ENCODE results near the gene C21orf91. TPM values are rescaled to one million over a fixed set of nuclear protein-coding genes. Genes with fewer than 3 reads are reported as not detected.
"Not testable (repeated sequence)": the region's sequence is repeated elsewhere in the genome, so short reads cannot be mapped to it uniquely, and the experiment has no call there.

Gene C21orf91
- total RNA-seq, 6 experiments from 2014 or later: 3.2 to 6.3 (median 4.3) TPM

DNA sequence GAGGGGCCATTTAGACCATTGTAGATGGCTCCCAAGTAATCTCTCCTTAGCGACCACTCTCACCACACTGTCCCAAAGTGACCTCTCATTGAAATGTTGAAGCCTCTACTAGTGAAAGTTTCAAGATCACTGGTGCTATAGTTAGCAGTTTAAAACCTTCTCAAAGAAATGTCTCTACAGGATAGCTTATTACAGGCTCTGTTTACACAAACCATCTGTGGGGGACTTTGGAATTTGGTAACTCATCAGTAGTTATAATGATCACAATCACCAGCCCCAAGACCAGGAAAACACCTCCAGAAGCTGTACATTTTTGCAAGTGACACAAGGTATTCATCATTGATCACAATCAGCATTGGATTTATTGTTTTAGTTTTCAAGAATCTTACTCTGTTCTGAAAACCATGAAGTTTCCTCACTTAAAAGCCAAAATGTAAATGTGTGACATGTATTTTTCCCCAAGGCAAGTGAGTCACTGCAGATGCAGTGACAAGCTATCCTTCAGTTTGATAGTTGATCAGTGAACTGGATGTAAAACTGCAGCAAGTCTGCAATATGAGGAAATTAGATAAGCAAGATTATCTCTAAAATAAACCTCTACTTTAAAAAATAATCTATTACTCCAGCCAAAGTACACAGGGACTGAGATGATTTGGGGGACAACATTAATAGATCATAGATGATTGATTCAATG is 41.9 kb downstream of the C21orf91 start:
- Histone ChIP-seq H3K4me3 (no peak overlapping the region), H3K27ac (no peak overlapping the region), H3K36me3 (no peaks in the 10 kb centered on the region), H3K4me1 (no peaks in the 10 kb centered on the region), H3K27me3 (no peaks in the 10 kb centered on the region), H3K9me3 (no peaks in the 10 kb centered on the region)
- intact Hi-C loops (cut with DNase I): no loop called here
- TF ChIP-seq CTCF (IDR thresholded peaks at IDR 0.05): no peak
- TF ChIP-seq POLR2A (IDR thresholded peaks at IDR 0.05): no peak
- WGBS (ENCODE audit: insufficient coverage, low coverage, low lambda C conversion rate, missing lambda C conversion rate): 67% methylated on average over 1 of the region's 1 CpG
- ATAC-seq (no peak), DNase-seq (no peak)

DNA sequence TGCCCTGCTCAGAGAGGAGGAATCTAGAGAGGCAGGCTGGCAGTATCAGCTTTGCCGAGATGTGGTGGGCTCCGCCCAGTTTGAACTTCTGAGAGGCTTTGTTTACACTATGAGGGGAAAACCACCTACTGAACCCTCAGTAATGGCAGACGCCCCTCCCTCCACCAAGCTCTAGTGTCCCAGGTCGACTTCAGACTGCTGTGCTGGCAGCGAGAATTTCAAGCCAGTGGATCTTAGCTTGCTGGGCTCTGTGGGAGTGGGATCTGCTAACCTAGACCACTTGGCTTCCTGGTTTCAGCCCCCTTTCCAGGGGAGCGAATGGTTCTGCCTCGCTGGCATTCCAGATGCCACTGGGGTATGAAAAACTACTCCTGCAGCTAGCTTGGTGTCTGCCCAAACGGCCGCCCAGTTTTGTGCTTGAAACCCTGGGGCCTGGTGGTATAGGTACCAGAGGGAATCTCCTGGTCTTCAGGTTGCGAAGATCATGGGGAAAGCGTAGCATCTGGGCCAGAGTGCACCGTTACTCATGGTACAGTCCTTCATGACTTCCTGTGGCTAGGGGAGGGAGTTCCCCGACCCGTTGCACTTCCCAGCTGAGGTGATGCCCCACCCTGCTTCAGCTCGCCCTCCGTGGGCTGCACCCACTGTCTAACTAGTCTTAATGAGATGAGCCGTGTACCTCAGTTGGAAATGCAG is 43.6 kb downstream of the C21orf91 start:
- no peak overlapping the region for H3K4me3 ChIP-seq
- H3K27ac ChIP-seq: no peak overlapping the region
- TF ChIP-seq POLR2A (IDR thresholded peaks at IDR 0.05): no peak
- TF ChIP-seq CTCF (IDR thresholded peaks at IDR 0.05): no peak

GRCh38 chr21:17775021-17775420 is 44.1 kb downstream of the C21orf91 start:
- H3K9me3 ChIP-seq; H3K4me1 ChIP-seq; H3K27ac ChIP-seq; DNase-seq; H3K27me3 ChIP-seq; ATAC-seq; H3K36me3 ChIP-seq; intact Hi-C loops (cut with DNase I); H3K4me3 ChIP-seq: not testable (repeated sequence)
- WGBS (ENCODE audit: insufficient coverage, low coverage, low lambda C conversion rate, missing lambda C conversion rate): 81% methylated on average over 5 of the region's 7 CpGs

More for the DNA sequence above, 43.6 kb downstream of the C21orf91 start:
- intact Hi-C loops (cut with DNase I): no loop called here
- no peaks in the 10 kb centered on the region for H3K27me3 ChIP-seq
- ATAC-seq (no peak), DNase-seq (no peak)
- H3K9me3 ChIP-seq: no peaks in the 10 kb centered on the region
- no peaks in the 10 kb centered on the region for H3K4me1 ChIP-seq
- WGBS (ENCODE audit: insufficient coverage, low coverage, low lambda C conversion rate, missing lambda C conversion rate): 56% methylated on average over 6 of the region's 17 CpGs
- H3K36me3 ChIP-seq: no peaks in the 10 kb centered on the region

DNA sequence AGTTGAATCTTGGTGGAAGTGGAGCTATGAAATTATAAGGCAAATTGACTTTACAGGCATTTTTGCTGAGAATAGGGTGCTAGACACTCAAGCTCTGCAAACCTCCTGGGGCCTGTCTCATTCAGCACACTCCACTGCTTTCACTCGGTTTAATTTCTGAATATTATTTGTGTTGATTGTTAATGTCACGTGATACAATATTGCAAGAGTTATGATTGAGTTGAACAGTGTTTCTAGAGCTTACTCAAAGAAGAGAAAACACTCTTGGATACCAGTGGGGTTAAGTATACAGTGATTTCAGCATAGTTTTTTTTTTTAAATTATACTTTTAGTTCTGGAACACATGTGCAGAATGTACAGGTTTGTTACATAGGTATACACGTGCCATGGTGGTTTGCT is 49.7 kb downstream of the C21orf91 start:
- Histone ChIP-seq H3K36me3 (no peaks in the 10 kb centered on the region), H3K27ac (no peak overlapping the region), H3K27me3 (no peaks in the 10 kb centered on the region), H3K4me3 (no peak overlapping the region), H3K9me3 (no peaks in the 10 kb centered on the region), H3K4me1 (no peaks in the 10 kb centered on the region)
- TF ChIP-seq POLR2A (IDR thresholded peaks at IDR 0.05) (no peak), CTCF (IDR thresholded peaks at IDR 0.05) (no peak)
- WGBS (ENCODE audit: insufficient coverage, low coverage, low lambda C conversion rate, missing lambda C conversion rate): 77% methylated on average over 3 of the region's 3 CpGs
- ATAC-seq (no peak), DNase-seq (no peak)
- intact Hi-C loops (cut with DNase I): no loop called here

DNA sequence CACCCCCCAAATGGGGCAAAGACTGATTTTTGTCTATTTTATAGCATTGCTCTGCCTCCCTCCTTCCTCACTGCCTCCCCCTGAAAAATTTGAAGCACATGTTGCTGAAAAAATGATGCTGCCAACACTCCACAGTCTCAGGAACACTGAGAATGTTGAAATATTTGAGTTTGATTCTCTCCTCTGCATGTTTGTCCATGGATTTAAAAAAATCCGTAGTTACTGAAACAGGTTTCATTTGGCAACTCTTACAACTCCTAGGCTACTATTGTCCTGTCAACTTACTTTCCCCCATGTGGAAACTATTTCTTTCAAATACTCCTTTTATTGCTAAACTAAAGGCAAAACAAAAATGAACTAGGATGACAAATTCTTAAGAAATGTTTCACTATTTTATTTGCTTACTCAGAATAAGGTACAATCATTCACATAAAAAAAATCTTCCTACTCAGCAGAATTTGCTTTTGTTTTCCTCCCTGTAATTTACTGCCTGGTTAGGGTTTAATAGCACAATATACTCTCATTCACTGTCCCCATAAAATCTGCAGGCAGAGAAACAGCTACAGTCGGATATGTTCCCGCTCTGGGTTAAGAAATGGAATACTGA is 50.2 kb downstream of the C21orf91 start:
- no peaks in the 10 kb centered on the region for H3K4me1 ChIP-seq
- H3K9me3 ChIP-seq: no peaks in the 10 kb centered on the region
- DNase-seq (no peak), ATAC-seq (no peak)
- H3K27me3 ChIP-seq: no peaks in the 10 kb centered on the region
- H3K4me3 ChIP-seq: no peak overlapping the region
- TF ChIP-seq CTCF (IDR thresholded peaks at IDR 0.05): no peak
- no peak for TF ChIP-seq POLR2A (IDR thresholded peaks at IDR 0.05)
- H3K27ac ChIP-seq: no peak overlapping the region
- WGBS (ENCODE audit: insufficient coverage, low coverage, low lambda C conversion rate, missing lambda C conversion rate): 61% methylated on average over 3 of the region's 3 CpGs
- H3K36me3 ChIP-seq: no peaks in the 10 kb centered on the region
- intact Hi-C loops (cut with DNase I): no loop called here

Measured in right lobe of liver (tissue), 6 donors.